H1 (cell line): ENCODE results near the gene RNF128. TPM values are rescaled to one million over a fixed set of nuclear protein-coding genes. Genes with fewer than 3 reads are reported as not detected.

ENCODE experiments used
- CTCF ChIA-PET: fragments of 300-600 bp; sonication (Branson Sonifier 250); formaldehyde crosslinking; loops from one replicate; lab custom pipeline; 2021; ENCODE audit not compliant: partially characterized antibody; lab: Charles Lee
- POLR2A ChIA-PET: fragments of 300-600 bp; sonication (Branson Sonifier 250); formaldehyde crosslinking; loops from one replicate; lab custom pipeline; 2021; ENCODE audit warnings: inconsistent platforms; ENCODE audit not compliant: partially characterized antibody; lab: Charles Lee
- DNase-seq, 2 experiments: peaks; one replicate each; pipeline versions ENCODE4 v3.0.0 to v3.0.0-alpha.2; 2010 to 2022; ENCODE audit warnings: low spot score in 2 of 2, low read depth in 1 of 2, mixed read lengths in 1 of 2
- FAIRE-seq: peaks from 2 replicates; lab custom pipeline; 2011; peaks lifted over from hg19 to GRCh38; lab: Jason Lieb, UNC
- H2AFZ ChIP-seq: 2 replicates; pipeline ENCODE4 v1.8.1; 2012; ENCODE audit warnings: low read length, inconsistent platforms
- H2AK5ac ChIP-seq: 2 replicates; pipeline ENCODE4 v1.6.1; 2013; ENCODE audit warnings: low read depth, low read length
- H2BK120ac ChIP-seq: replicated peaks from 2 replicates; pipeline ENCODE3; 2013; ENCODE audit warnings: low read depth, low read length, inconsistent platforms
- H2BK12ac ChIP-seq: 2 replicates; pipeline ENCODE4 v1.6.1; 2013; ENCODE audit warnings: low read depth, low read length
- H2BK15ac ChIP-seq: 2 replicates; pipeline ENCODE4 v1.6.1; 2013; ENCODE audit warnings: low read length
- H2BK20ac ChIP-seq: 2 replicates; pipeline ENCODE4 v1.6.1; 2013; ENCODE audit warnings: low read length
- H2BK5ac ChIP-seq: 2 replicates; pipeline ENCODE4 v1.6.1; 2013; ENCODE audit warnings: low read depth, low read length
- H3K14ac ChIP-seq: 2 replicates; pipeline ENCODE4 v1.6.1; 2013; ENCODE audit warnings: inconsistent platforms; ENCODE audit not compliant: insufficient read length
- H3K18ac ChIP-seq: 2 replicates; pipeline ENCODE4 v1.6.1; 2013; ENCODE audit warnings: low read length; ENCODE audit errors: extremely low read depth
- H3K23ac ChIP-seq: 2 replicates; pipeline ENCODE4 v1.6.1; 2013; ENCODE audit warnings: inconsistent platforms; ENCODE audit not compliant: insufficient read length
- H3K23me2 ChIP-seq: 2 replicates; pipeline ENCODE4 v1.6.1; 2013; ENCODE audit warnings: low read depth, low read length
- H3K27ac ChIP-seq: 2 replicates; pipeline ENCODE4 v1.6.1; 2011; ENCODE audit warnings: low read depth, low read length, inconsistent platforms
- H3K27me3 ChIP-seq, 4 experiments: replicated peaks in 1 of 4; 1 replicate in 1 of 4; 2 replicates in 3 of 4; pipeline versions ENCODE4 v1.6.1 to v1.8.1; 2011 to 2013; ENCODE audit warnings: low read length in 3 of 4, mild to moderate bottlenecking in 3 of 4, inconsistent platforms in 2 of 4, mixed read lengths in 2 of 4, moderate library complexity in 1 of 4; ENCODE audit not compliant: control insufficient read depth in 3 of 4, insufficient read depth in 3 of 4; ENCODE audit errors: extremely low read depth in 1 of 4
- H3K36me3 ChIP-seq, 4 experiments: 2 replicates each; pipeline versions ENCODE4 v1.6.1 to v1.8.1; 2011 to 2013; ENCODE audit warnings: mild to moderate bottlenecking in 4 of 4, low read length in 3 of 4, moderate library complexity in 2 of 4, control low read depth in 1 of 4, inconsistent platforms in 1 of 4; ENCODE audit not compliant: insufficient read depth in 4 of 4, control insufficient read depth in 2 of 4
- H3K4ac ChIP-seq: replicated peaks from 2 replicates; pipeline ENCODE3; 2013; ENCODE audit warnings: low read length, low read depth, mixed read lengths, inconsistent platforms; ENCODE audit not compliant: insufficient read length
- H3K4me1 ChIP-seq, 4 experiments: replicated peaks in 1 of 4; 1 replicate in 1 of 4; 2 replicates in 3 of 4; pipeline versions ENCODE4 v1.6.1 to v1.8.1; 2011 to 2013; ENCODE audit warnings: low read length in 3 of 4, inconsistent platforms in 2 of 4, mixed read lengths in 1 of 4; ENCODE audit not compliant: insufficient read depth in 4 of 4, control insufficient read depth in 3 of 4
- H3K4me2 ChIP-seq, 2 experiments: 2 replicates each; pipeline versions ENCODE4 v1.6.1 to v1.8.1; 2011 to 2013; ENCODE audit warnings: low read depth in 2 of 2, low read length in 2 of 2, control low read depth in 1 of 2, inconsistent platforms in 1 of 2, mild to moderate bottlenecking in 1 of 2; ENCODE audit not compliant: insufficient read depth in 1 of 2
- H3K4me3 ChIP-seq, 4 experiments: fragments of 200-600, 300-600 bp in 1 of 4; sonication (generic), shearing (Covaris generic), sonication (Bioruptor Twin) in 1 of 4; 2 replicates each; pipeline versions ENCODE4 v1.5.1 to v1.8.1; 2011 to 2016; ENCODE audit warnings: low read length in 4 of 4, low read depth in 3 of 4, control low read depth in 2 of 4, inconsistent platforms in 2 of 4, mild to moderate bottlenecking in 2 of 4, mixed read lengths in 1 of 4, moderate library complexity in 1 of 4; ENCODE audit not compliant: insufficient read depth in 2 of 4; ENCODE audit errors: extremely low read depth in 1 of 4
- H3K56ac ChIP-seq: replicated peaks from 2 replicates; pipeline ENCODE3; 2013; ENCODE audit warnings: low read depth, mild to moderate bottlenecking, mixed read lengths, low read length, inconsistent platforms; ENCODE audit not compliant: insufficient read length
- H3K79me1 ChIP-seq: 2 replicates; pipeline ENCODE4 v1.6.1; 2013; ENCODE audit warnings: low read depth, low read length, control low read depth
- H3K79me2 ChIP-seq, 2 experiments: 2 replicates each; pipeline versions ENCODE4 v1.6.1 to v1.8.1; 2012 to 2013; ENCODE audit warnings: low read length in 2 of 2, mild to moderate bottlenecking in 2 of 2, inconsistent platforms in 1 of 2; ENCODE audit not compliant: insufficient read depth in 2 of 2, control insufficient read depth in 1 of 2
- H3K9ac ChIP-seq, 4 experiments: replicated peaks in 1 of 4; 1 replicate in 1 of 4; 2 replicates in 3 of 4; pipeline versions ENCODE4 v1.6.1 to v1.8.1; 2011 to 2013; ENCODE audit warnings: low read depth in 3 of 4, low read length in 3 of 4, control low read depth in 2 of 4, mild to moderate bottlenecking in 2 of 4, moderate library complexity in 2 of 4, inconsistent platforms in 1 of 4; ENCODE audit errors: extremely low read depth in 1 of 4
- H3K9me3 ChIP-seq, 2 experiments: 2 replicates each; pipeline versions ENCODE4 v1.6.1 to v1.8.1; 2012 to 2013; ENCODE audit warnings: mild to moderate bottlenecking in 2 of 2, moderate library complexity in 2 of 2, control low read depth in 1 of 2, inconsistent platforms in 1 of 2, low read depth in 1 of 2, low read length in 1 of 2, mixed read lengths in 1 of 2; ENCODE audit not compliant: insufficient read depth in 2 of 2
- H4K20me1 ChIP-seq, 2 experiments: replicated peaks in 1 of 2; 2 replicates each; pipeline versions ENCODE3 to v1.8.1; 2011 to 2013; ENCODE audit warnings: inconsistent platforms in 2 of 2, low read length in 2 of 2, mild to moderate bottlenecking in 1 of 2; ENCODE audit not compliant: insufficient read depth in 2 of 2, control insufficient read depth in 1 of 2
- H4K5ac ChIP-seq: 2 replicates; pipeline ENCODE4 v1.6.1; 2013; ENCODE audit warnings: low read length, low read depth, mixed read lengths, inconsistent platforms; ENCODE audit not compliant: insufficient read length
- H4K8ac ChIP-seq: 2 replicates; pipeline ENCODE4 v1.8.0; 2013; ENCODE audit warnings: mild to moderate bottlenecking, moderate library complexity, low read length, inconsistent platforms; ENCODE audit not compliant: insufficient read depth; ENCODE audit errors: extremely low read depth
- H4K91ac ChIP-seq: replicated peaks from 2 replicates; pipeline ENCODE3; 2013; ENCODE audit warnings: low read length, mixed read lengths, inconsistent platforms; ENCODE audit not compliant: insufficient read length
- CBX5 ChIP-seq: fragments of 300-800, 300-1000 bp; sonication (generic); IDR thresholded peaks from 2 replicates; pipeline ENCODE4 v1.7.1; 2016; ENCODE audit warnings: antibody characterized with exemption, low read length, low read depth
- GTF2F1 ChIP-seq: IDR thresholded peaks from 2 replicates; pipeline ENCODE4 v1.6.1; 2012; ENCODE audit warnings: low read depth, low read length, improper control_type of control experiment, borderline replicate concordance
- WGBS, 2 experiments: shearing (Covaris generic) in 1 of 2; methylation state at CpG; one replicate each; pipeline versions ENCODE4 v1.1.6 to v1.1.7; 2013 to 2015; ENCODE audit warnings: low lambda C conversion rate in 2 of 2, mixed read lengths in 2 of 2, inconsistent platforms in 1 of 2, low coverage in 1 of 2, missing lambda C conversion rate in 1 of 2; ENCODE audit not compliant: insufficient replicate concordance in 2 of 2, insufficient coverage in 1 of 2, insufficient read length in 1 of 2; ENCODE audit errors: extremely low coverage in 1 of 2, missing lambda C conversion rate in 1 of 2; 5-methylcytosine and 5-hydroxymethylcytosine counted together
- polyA plus RNA-seq, 7 experiments: library from polyadenylated mRNA; depleted of rRNA in 3 of 7; stranded (reverse) in 5 of 7; unstranded in 2 of 7; fragments of >200 nt in 5 of 7; fragments of 200-250 nt in 2 of 7; gene quantifications; 1 replicate in 5 of 7; 2 replicates in 1 of 7; 4 replicates in 1 of 7; pipeline versions ENCODE4 v1.2.1 to v1.2.3, GENCODE V29; 2011 to 2013; ENCODE audit warnings: missing spikeins in 2 of 7, mixed read lengths in 2 of 7
- total RNA-seq: library from RNA; stranded (reverse); fragmentation: NEBNext Ultra II Directional; extraction: Animal tissue kit (Norgen Biotek cat#: 25700); gene quantifications from 2 replicates; pipeline ENCODE4 v1.2.1, GENCODE V29; 2021

Gene RNF128
- total and polyA plus RNA-seq, 2 of the 8 experiments (the other 6 are each of a cell fraction or from before 2014, with no cell fraction given): 0.74 to 2.0 TPM

- DNase-seq (no peak), FAIRE-seq (no peak)
- Histone ChIP-seq H2BK120ac (no peak overlapping the region), H3K23me2 (no peaks in the 10 kb centered on the region), H4K20me1 (no peaks in the 10 kb centered on the region), H3K9ac (no peak overlapping the region), H3K9me3 (no peaks in the 10 kb centered on the region), H2BK12ac (no peak overlapping the region), H3K56ac (no peak overlapping the region), H3K27ac (no peak overlapping the region), H3K18ac (no peak overlapping the region), H2BK20ac (no peak overlapping the region), H4K91ac (no peak overlapping the region), H3K23ac (no peak overlapping the region), H2BK5ac (no peak overlapping the region), H4K5ac (no peak overlapping the region), H2AK5ac (no peak overlapping the region), H3K79me2 (no peaks in the 10 kb centered on the region), H3K79me1 (no peaks in the 10 kb centered on the region), H2AFZ (no peak overlapping the region), H3K4me2 (no peak overlapping the region), H3K36me3 (no peaks in the 10 kb centered on the region), H3K4ac (no peak overlapping the region), H2BK15ac (no peak overlapping the region), H3K14ac (no peak overlapping the region), H3K27me3 (no peaks in the 10 kb centered on the region), H3K4me3 (no peak overlapping the region), H4K8ac (no peak overlapping the region), H3K4me1 (no peaks in the 10 kb centered on the region)
- TF ChIP-seq CBX5 (no peak), GTF2F1 (no peak)
- WGBS, 2 experiments: 100% methylated on average over 2 of the region's 2 CpGs; no CpG with 5 or more reads in 1 of the 2 experiments
- CTCF ChIA-PET: interaction anchor here (1.3 to 1.5 kb wide), 2 partner anchors 61 to 214 kb away, joined by 3 read pairs; no protein-coding TSS in a partner anchor
- POLR2A ChIA-PET: interaction anchor here (0.8 kb wide), 1 partner anchor 11 kb away, joined by 3 read pairs; no protein-coding TSS in a partner anchor
Observed at GRCh38 chrX:106680716-106681115, 45.8 kb upstream of the RNF128 start.
